Astrocyte of the spinal cord (primary cell): ENCODE data around the gene FBXL22.
A peak's percentile ranks its signal among the peaks of the same experiment; 100 is the strongest.

Experiments used
- DNase-seq: peaks from one replicate; pipeline ENCODE4 v3.0.0; 2011; ENCODE audit warnings: low read depth, low spot score
- H3K4me3 ChIP-seq: 2 replicates; pipeline ENCODE4 v1.5.1; 2011; ENCODE audit warnings: low read depth, mild to moderate bottlenecking, low read length, moderate library complexity
- in situ Hi-C: cut with HindIII; loops from 2 replicates; pipeline ENCODE4 v1.10.0; 2017; ENCODE audit warnings: low sequenced_read_pairs
- TF ChIP-seq, protein P1 (sequence below): IDR thresholded peaks from 2 replicates; pipeline ENCODE4 v1.5.1; 2012; ENCODE audit warnings: low read depth, mild to moderate bottlenecking, low read length, inconsistent platforms

FBXL22 gene

DNA sequence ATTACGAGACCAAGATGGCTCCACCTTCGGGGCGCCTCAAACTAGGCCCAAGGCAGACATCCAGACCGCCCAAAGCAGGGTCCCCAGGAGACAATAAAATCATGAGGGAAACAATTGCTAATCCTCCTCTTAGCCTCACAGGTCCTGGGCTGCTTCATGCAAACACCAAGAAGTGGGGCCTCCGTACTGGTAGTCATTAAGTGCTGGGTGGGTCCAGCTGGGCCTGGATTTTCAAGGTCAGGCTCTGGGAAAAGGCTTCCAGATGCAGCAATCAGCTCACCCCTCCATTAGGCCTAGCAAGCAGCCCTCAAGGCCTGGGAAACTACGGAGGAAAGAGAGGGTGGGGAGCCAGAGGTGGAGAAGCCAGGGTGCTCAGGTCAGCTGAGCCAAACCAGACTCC, 634 bp downstream of the FBXL22 start:
- no peak for DNase-seq
- TF ChIP-seq, protein P1, sequence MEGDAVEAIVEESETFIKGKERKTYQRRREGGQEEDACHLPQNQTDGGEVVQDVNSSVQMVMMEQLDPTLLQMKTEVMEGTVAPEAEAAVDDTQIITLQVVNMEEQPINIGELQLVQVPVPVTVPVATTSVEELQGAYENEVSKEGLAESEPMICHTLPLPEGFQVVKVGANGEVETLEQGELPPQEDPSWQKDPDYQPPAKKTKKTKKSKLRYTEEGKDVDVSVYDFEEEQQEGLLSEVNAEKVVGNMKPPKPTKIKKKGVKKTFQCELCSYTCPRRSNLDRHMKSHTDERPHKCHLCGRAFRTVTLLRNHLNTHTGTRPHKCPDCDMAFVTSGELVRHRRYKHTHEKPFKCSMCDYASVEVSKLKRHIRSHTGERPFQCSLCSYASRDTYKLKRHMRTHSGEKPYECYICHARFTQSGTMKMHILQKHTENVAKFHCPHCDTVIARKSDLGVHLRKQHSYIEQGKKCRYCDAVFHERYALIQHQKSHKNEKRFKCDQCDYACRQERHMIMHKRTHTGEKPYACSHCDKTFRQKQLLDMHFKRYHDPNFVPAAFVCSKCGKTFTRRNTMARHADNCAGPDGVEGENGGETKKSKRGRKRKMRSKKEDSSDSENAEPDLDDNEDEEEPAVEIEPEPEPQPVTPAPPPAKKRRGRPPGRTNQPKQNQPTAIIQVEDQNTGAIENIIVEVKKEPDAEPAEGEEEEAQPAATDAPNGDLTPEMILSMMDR, result no peak
- no peak overlapping the region for H3K4me3 ChIP-seq
- in situ Hi-C loops, result no loop called here

DNA sequence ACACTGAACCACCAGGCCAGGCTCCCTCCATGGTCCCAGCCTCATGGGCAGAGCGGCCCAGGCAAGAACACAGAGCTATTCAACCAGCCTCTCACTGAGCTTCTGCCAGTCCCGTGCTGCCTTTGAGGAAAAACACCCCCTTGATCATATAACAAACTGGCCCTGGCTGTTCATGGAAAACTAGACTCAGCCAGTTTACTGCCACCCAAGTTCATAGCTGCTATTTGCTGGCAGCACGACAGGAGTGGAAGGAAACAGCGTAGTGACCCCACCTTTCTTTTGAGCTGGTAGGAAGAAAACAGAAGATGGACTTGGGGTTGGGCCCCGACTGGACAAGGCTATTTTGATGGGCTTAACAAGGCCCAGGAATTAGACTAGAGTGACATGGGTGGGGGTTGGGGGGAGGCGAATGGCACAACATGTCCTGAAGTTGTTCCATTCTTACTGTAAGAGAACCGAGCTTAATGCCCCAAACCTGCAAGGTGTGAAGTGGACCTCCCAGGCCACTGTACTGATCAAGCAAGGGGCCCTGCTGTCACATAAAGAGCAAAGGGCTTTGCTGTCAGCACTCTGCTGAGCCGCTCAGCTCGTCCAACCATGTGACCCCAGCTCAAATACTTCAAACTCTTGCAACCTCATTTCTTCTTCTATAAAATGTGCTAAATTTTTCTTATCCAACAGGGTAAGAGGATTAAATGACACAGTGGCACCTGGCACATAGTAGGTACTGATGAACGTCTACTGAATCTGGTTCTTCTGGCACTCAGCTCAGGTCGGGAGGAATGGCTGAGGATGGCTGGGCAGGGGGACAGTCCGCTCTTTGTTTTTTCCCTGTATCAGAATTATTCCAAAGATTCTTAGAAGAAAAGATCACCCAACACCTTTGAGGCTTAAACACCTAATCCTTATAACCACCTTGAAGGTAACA, 1.6 kb downstream of the FBXL22 start:
- no peak overlapping the region for H3K4me3 ChIP-seq
- TF ChIP-seq, protein P1, result no peak
- in situ Hi-C loops, result no loop called here
- no peak for DNase-seq

DNA sequence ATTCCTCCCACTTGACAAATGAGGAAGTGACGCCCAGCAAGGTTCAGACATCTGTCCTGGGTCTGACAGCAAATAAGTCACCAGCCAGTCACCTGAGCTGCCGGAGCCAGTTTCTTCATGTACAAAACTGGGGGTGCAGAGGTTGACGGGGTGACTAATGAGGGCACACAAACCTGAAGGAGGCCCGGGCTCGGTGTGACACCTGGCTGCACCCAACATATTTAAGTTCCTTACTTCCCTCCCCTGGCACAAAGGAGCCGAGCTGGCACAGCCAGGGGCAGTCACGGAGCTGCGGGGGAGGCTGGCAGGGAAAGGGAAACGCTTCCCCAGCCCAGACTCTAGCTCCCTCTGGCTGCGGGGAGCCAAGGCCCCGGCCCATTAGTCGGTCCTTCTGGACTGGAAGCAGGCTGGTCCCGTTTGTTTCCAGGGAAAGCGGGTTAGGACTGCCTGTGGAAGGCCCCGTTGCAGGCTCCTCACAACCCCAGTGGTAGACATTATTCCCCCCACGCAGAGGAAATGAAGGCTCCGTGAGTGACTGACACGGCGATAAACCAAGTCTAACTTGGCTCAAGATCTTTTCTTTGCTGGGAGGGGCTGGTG, 2.3 kb downstream of the FBXL22 start:
- no peak overlapping the region for H3K4me3 ChIP-seq
- TF ChIP-seq, protein P1, result peak; percentile 62
- peak; percentile 32 for DNase-seq
- in situ Hi-C loops, result no loop called here

DNA sequence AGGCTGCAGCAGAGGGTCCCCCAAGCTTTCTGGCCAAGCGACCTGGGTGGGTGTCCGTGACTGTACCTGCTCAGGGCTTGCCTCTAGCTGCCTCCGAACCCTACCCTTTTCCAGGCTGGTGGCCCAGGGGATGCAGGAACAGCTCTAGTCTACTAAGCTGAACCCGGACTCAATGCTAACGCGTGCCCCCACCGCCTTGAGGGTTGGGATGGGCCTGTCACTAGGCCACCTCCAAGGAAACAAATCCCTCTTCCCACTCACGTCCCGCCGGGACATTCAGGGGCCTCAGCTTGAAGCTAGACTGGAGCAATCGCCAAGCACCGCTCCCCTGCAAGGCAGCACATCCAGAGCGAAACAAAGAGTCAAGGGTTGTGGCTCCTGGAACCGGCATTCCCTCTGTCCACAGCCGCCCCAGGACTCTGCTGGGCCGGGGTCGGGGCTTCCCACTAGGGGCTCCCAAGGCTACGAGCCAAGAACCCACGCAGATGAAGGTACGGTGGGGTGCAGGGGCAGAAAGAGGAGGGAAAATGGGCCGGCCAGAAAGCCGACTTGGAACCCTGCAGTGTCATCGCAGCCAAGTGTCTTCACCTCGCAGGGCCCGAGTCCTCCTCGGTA, 2.9 kb downstream of the FBXL22 start:
- DNase-seq, result no peak
- in situ Hi-C loops, result no loop called here
- TF ChIP-seq, protein P1, result no peak
- peak overlapping the region; percentile 53 for H3K4me3 ChIP-seq

DNA sequence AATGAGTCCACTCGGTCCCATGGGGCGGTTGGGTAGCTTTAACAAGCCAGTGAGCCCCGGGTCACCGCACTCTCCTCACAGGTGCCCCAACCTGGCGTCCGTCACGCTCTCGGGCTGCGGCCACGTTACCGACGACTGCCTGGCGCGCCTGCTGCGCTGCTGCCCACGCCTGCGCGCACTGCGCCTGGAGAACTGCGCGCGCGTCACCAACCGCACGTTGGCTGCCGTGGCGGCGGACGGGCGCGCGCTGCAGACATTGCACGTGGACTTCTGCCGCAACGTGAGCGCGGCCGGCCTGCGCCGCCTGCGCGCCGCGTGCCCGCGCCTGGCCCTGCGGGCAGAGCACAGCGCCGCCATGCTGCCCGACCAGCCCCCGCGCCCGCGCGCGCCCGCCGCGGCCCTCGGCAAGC, 3.4 kb downstream of the FBXL22 start:
- peak overlapping the region; percentile 69 for H3K4me3 ChIP-seq
- TF ChIP-seq, protein P1, result no peak
- in situ Hi-C loops, result no loop called here
- peak; percentile 92 for DNase-seq

DNA sequence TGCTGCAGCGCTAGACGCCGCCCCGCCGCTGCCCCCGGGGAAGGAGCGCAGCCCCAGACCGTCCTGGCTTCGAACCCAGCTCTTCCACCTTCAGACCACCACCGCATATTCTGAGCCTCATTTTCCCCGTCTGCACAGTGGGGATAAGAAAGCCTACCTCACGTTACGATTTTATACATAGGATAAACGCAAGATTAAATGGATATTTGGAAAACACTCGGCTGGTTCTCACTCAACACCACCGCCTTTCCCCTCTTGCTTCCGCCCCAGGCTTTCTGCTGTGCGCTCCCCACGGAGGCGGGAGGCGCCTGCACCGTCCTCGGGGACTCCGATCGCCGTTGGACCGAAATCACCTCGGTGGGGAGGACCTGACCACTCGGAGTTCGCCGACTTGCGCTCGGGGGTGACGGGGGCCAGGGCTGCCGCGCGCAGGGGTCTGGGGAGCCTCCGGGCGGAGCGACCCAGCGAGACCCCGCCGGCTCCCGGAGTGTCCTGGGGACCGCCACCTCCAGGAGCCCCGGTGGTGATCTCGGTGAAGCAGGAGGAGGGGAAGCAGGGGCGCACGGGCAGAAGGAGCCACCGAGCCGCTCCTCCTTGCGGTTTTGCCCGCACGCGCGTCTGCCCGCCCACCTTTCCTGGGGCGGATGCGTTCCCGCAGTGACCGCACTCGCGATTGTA, 4.0 kb downstream of the FBXL22 start:
- DNase-seq, result peak; percentile 54
- H3K4me3 ChIP-seq, result peak overlapping the region; percentile 69
- in situ Hi-C loops, result no loop called here
- TF ChIP-seq, protein P1, result no peak
